NCI-H1694 (cell line): ENCODE data around the gene ZCCHC24.

Experiments
- DNase-seq: peaks from one replicate; lab custom pipeline; 2025; lab: John Stamatoyannopoulos, UW

Gene ZCCHC24

GRCh38 chr10:79397575-79398303 lies 47.7 kb downstream of the ZCCHC24 start:
- no peak for DNase-seq

- no peak for DNase-seq
Measured at GRCh38 chr10:79397051-79397450, 48.4 kb downstream of the ZCCHC24 start.

- no peak for DNase-seq
Measured at GRCh38 chr10:79396520-79396919, 48.9 kb downstream of the ZCCHC24 start.

GRCh38 chr10:79394664-79395063 lies 50.8 kb downstream of the ZCCHC24 start:
- DNase-seq: no peak

GRCh38 chr10:79393924-79394610 lies 51.4 kb downstream of the ZCCHC24 start:
- DNase-seq: no peak

- DNase-seq: no peak
Measured at GRCh38 chr10:79393221-79393923, 52.1 kb downstream of the ZCCHC24 start.

GRCh38 chr10:79392506-79393176 lies 52.8 kb downstream of the ZCCHC24 start:
- DNase-seq: no peak

GRCh38 chr10:79392020-79392398 lies 53.4 kb downstream of the ZCCHC24 start:
- DNase-seq: no peak

GRCh38 chr10:79391231-79392019 lies 54.0 kb downstream of the ZCCHC24 start:
- no peak for DNase-seq

- DNase-seq: no peak
Measured at GRCh38 chr10:79390551-79391229, 54.7 kb downstream of the ZCCHC24 start.

- DNase-seq: no peak
Measured at GRCh38 chr10:79390057-79390456, 55.4 kb downstream of the ZCCHC24 start.

- no peak for DNase-seq
Measured at GRCh38 chr10:79387974-79388850, 57.2 kb downstream of the ZCCHC24 start.

- no peak for DNase-seq
Measured at GRCh38 chr10:79387466-79387973, 57.9 kb downstream of the ZCCHC24 start.

GRCh38 chr10:79386637-79387465 lies 58.6 kb downstream of the ZCCHC24 start:
- no peak for DNase-seq

- DNase-seq: no peak
Measured at GRCh38 chr10:79385804-79386531, 59.5 kb downstream of the ZCCHC24 start.

- DNase-seq: no peak
Measured at GRCh38 chr10:79385392-79385795, 60.0 kb downstream of the ZCCHC24 start.

GRCh38 chr10:79384773-79385391 lies 60.5 kb downstream of the ZCCHC24 start:
- no peak for DNase-seq
